Endothelial cell (in vitro differentiated cells): Measurements from ENCODE around the gene ZFHX3. TPM values are rescaled to one million over a fixed set of nuclear protein-coding genes. Genes with fewer than 3 reads are reported as not detected.

Experiments used
- DNase-seq: peaks from one replicate; pipeline ENCODE4 v3.0.0; 2021; ENCODE audit warnings: low spot score
- H3K27ac Mint-ChIP-seq: one replicate; pipeline ENCODE4 v1.8.0; 2021; ENCODE audit warnings: mixed read lengths, inconsistent platforms; ENCODE audit not compliant: unreplicated experiment
- H3K27me3 Mint-ChIP-seq: one replicate; pipeline ENCODE4 v1.8.0; 2021; ENCODE audit warnings: mild to moderate bottlenecking, moderate library complexity, mixed read lengths, inconsistent platforms; ENCODE audit not compliant: unreplicated experiment
- H3K36me3 Mint-ChIP-seq: one replicate; pipeline ENCODE4 v1.8.0; 2021; ENCODE audit warnings: mild to moderate bottlenecking, low read depth, mixed read lengths, inconsistent platforms; ENCODE audit not compliant: unreplicated experiment
- H3K4me1 Mint-ChIP-seq: one replicate; pipeline ENCODE4 v1.8.0; 2021; ENCODE audit warnings: mild to moderate bottlenecking, mixed read lengths, inconsistent platforms; ENCODE audit not compliant: unreplicated experiment
- H3K4me3 Mint-ChIP-seq: one replicate; pipeline ENCODE4 v1.8.0; 2021; ENCODE audit warnings: mild to moderate bottlenecking, mixed read lengths, inconsistent platforms; ENCODE audit not compliant: unreplicated experiment
- H3K9me3 Mint-ChIP-seq: one replicate; pipeline ENCODE4 v1.8.0; 2021; ENCODE audit warnings: mixed read lengths, inconsistent platforms; ENCODE audit not compliant: unreplicated experiment
- CTCF ChIP-seq: fragments of 200-600 bp; sonication (generic); IDR thresholded peaks from one replicate; pipeline ENCODE4 v1.5.0; 2021; ENCODE audit warnings: antibody characterized with exemption; ENCODE audit not compliant: unreplicated experiment
- total RNA-seq: library from RNA; stranded (reverse); fragmentation: NEBNext Ultra II Directional; extraction: Animal tissue kit (Norgen Biotek cat#: 25700); gene quantifications from one replicate; pipeline ENCODE4 v1.2.1, GENCODE V29; 2021; ENCODE audit not compliant: unreplicated experiment

The ZFHX3 gene
- total RNA-seq, 1 donor from 2014 or later, result 17.7 TPM

GRCh38 chr16:72752004-72752695, 295.8 kb downstream of the ZFHX3 start:
- Mint-ChIP-seq H3K9me3 (no peaks in the 10 kb centered on the region), H3K27ac (no peak overlapping the region)
- TF ChIP-seq CTCF, result no peak

GRCh38 chr16:72751076-72751475, 296.9 kb downstream of the ZFHX3 start:
- H3K27ac Mint-ChIP-seq, result no peak overlapping the region
- no peaks in the 10 kb centered on the region for H3K36me3 Mint-ChIP-seq
- peaks cover 2% of the 10 kb centered on the region for H3K27me3 Mint-ChIP-seq
- DNase-seq, result no peak
- H3K4me3 Mint-ChIP-seq, result no peak overlapping the region
- TF ChIP-seq CTCF, result no peak
- H3K9me3 Mint-ChIP-seq, result no peaks in the 10 kb centered on the region
- no peaks in the 10 kb centered on the region for H3K4me1 Mint-ChIP-seq

More at GRCh38 chr16:72752004-72752695, 295.8 kb downstream of the ZFHX3 start:
- Mint-ChIP-seq H3K4me3 (no peak overlapping the region), H3K36me3 (no peaks in the 10 kb centered on the region), H3K27me3 (peaks cover 2% of the 10 kb centered on the region), H3K4me1 (no peaks in the 10 kb centered on the region)
- DNase-seq, result no peak

GRCh38 chr16:72749091-72749490, 298.8 kb downstream of the ZFHX3 start:
- DNase-seq, result no peak
- H3K27me3 Mint-ChIP-seq, result no peaks in the 10 kb centered on the region
- no peaks in the 10 kb centered on the region for H3K36me3 Mint-ChIP-seq
- no peak for TF ChIP-seq CTCF
- no peaks in the 10 kb centered on the region for H3K4me1 Mint-ChIP-seq
- H3K4me3 Mint-ChIP-seq, result no peak overlapping the region
- no peak overlapping the region for H3K27ac Mint-ChIP-seq
- H3K9me3 Mint-ChIP-seq, result no peaks in the 10 kb centered on the region

GRCh38 chr16:72744076-72744793, 303.7 kb downstream of the ZFHX3 start:
- Mint-ChIP-seq H3K4me1 (no peaks in the 10 kb centered on the region), H3K27ac (no peak overlapping the region), H3K9me3 (no peaks in the 10 kb centered on the region), H3K4me3 (no peak overlapping the region), H3K27me3 (no peaks in the 10 kb centered on the region), H3K36me3 (no peaks in the 10 kb centered on the region)
- no peak for TF ChIP-seq CTCF
- DNase-seq, result no peak
